ENCODE data around the gene NSD2.
"Not testable (repeated sequence)": the region's sequence is repeated elsewhere in the genome, so short reads cannot be mapped to it uniquely, and the experiment has no call there.

Gene NSD2

GRCh38 chr4:1842339-1842895 is 28.8 kb upstream of the NSD2 start:
- DNase-seq, result no peak

- DNase-seq, result peak; percentile 63
These were observed 28.2 kb upstream of the NSD2 start for GRCh38 chr4:1842993-1843448.

GRCh38 chr4:1843852-1844251 is 27.3 kb upstream of the NSD2 start:
- no peak for DNase-seq

GRCh38 chr4:1844618-1845017 is 26.6 kb upstream of the NSD2 start:
- DNase-seq, result not testable (repeated sequence)

GRCh38 chr4:1846580-1846979 is 24.6 kb upstream of the NSD2 start:
- DNase-seq, result no peak

GRCh38 chr4:1850276-1850675 is 20.9 kb upstream of the NSD2 start:
- no peak for DNase-seq

GRCh38 chr4:1851160-1851559 is 20.0 kb upstream of the NSD2 start:
- DNase-seq, result no peak

- DNase-seq, result no peak
These were observed 19.4 kb upstream of the NSD2 start for GRCh38 chr4:1851575-1852410.

- DNase-seq, result no peak
These were observed 18.1 kb upstream of the NSD2 start for GRCh38 chr4:1852904-1853623.

GRCh38 chr4:1854752-1855151 is 16.4 kb upstream of the NSD2 start:
- no peak for DNase-seq

- no peak for DNase-seq
These were observed 15.7 kb upstream of the NSD2 start for GRCh38 chr4:1855333-1856070.

GRCh38 chr4:1856071-1856942 is 14.9 kb upstream of the NSD2 start, which contains the start of gene LETM1:
Gene LETM1, minus strand, starts transcription at chr4:1856156. Its CDS starts 206 bp downstream, at chr4:1855950.
- peak; percentile 95 for DNase-seq

GRCh38 chr4:1856943-1857699 is 14.1 kb upstream of the NSD2 start:
- no peak for DNase-seq

GRCh38 chr4:1857931-1858330 is 13.3 kb upstream of the NSD2 start:
- DNase-seq, result no peak

GRCh38 chr4:1859389-1859753 is 11.8 kb upstream of the NSD2 start:
- no peak for DNase-seq

- no peak for DNase-seq
These were observed 8.9 kb upstream of the NSD2 start for GRCh38 chr4:1862055-1862911.

GRCh38 chr4:1862961-1863296 is 8.3 kb upstream of the NSD2 start:
- no peak for DNase-seq

GRCh38 chr4:1863297-1864033 is 7.7 kb upstream of the NSD2 start:
- DNase-seq, result no peak
